ENCODE results near the gene NBPF8.
"Not testable (repeated sequence)": the region's sequence is repeated elsewhere in the genome, so short reads cannot be mapped to it uniquely, and the experiment has no call there.

- TF ChIP-seq CTCF (IDR thresholded peaks at IDR 0.05): peak in 3 of 6 experiments; percentile 6 to 25 (median 21)
- not testable (repeated sequence) for TF ChIP-seq POLR2A (IDR thresholded peaks at IDR 0.05)
Observed at GRCh38 chr1:120393316-120394232, 21.3 kb upstream of the NBPF8 start.
